Activated T-cell treated with anti-CD3 and anti-CD28 coated beads, Interleukin-2, amount 50 U/mL, for 24 hours (primary cell): ENCODE data around the gene IFT27.

ENCODE experiments used
- DNase-seq: peaks from one replicate; pipeline ENCODE4 v3.0.0-alpha.2; 2020
- H3K27ac Mint-ChIP-seq: 2 replicates; pipeline ENCODE4 v1.8.0; 2020; ENCODE audit warnings: mild to moderate bottlenecking, mixed read lengths
- H3K27me3 Mint-ChIP-seq: 2 replicates; pipeline ENCODE4 v1.8.0; 2020; ENCODE audit warnings: mixed read lengths
- H3K36me3 Mint-ChIP-seq: 2 replicates; pipeline ENCODE4 v1.8.0; 2020; ENCODE audit warnings: low read depth, mixed read lengths
- H3K4me1 Mint-ChIP-seq: 2 replicates; pipeline ENCODE4 v1.8.0; 2020; ENCODE audit warnings: low read depth, mixed read lengths
- H3K4me3 Mint-ChIP-seq: 2 replicates; pipeline ENCODE4 v1.8.0; 2020; ENCODE audit warnings: mild to moderate bottlenecking, moderate library complexity, mixed read lengths
- H3K9me3 Mint-ChIP-seq: 2 replicates; pipeline ENCODE4 v1.8.0; 2020; ENCODE audit warnings: mixed read lengths

IFT27 gene

GRCh38 chr22:36715647-36716046 lies 60.3 kb downstream of the IFT27 start:
- DNase-seq: no peak
- Mint-ChIP-seq H3K36me3 (no peaks in the 10 kb centered on the region), H3K27me3 (peaks cover 28% of the 10 kb centered on the region), H3K4me1 (no peaks in the 10 kb centered on the region), H3K27ac (no peak overlapping the region), H3K9me3 (no peaks in the 10 kb centered on the region), H3K4me3 (no peak overlapping the region)

- H3K27me3 Mint-ChIP-seq: peaks cover 29% of the 10 kb centered on the region
- no peak overlapping the region for H3K4me3 Mint-ChIP-seq
- H3K36me3 Mint-ChIP-seq: no peaks in the 10 kb centered on the region
- no peak overlapping the region for H3K27ac Mint-ChIP-seq
- H3K4me1 Mint-ChIP-seq: no peaks in the 10 kb centered on the region
- H3K9me3 Mint-ChIP-seq: no peaks in the 10 kb centered on the region
- DNase-seq: no peak
Measured at GRCh38 chr22:36714110-36714509, 61.8 kb downstream of the IFT27 start.

GRCh38 chr22:36713436-36713835 lies 62.5 kb downstream of the IFT27 start:
- no peak for DNase-seq
- no peaks in the 10 kb centered on the region for H3K36me3 Mint-ChIP-seq
- no peak overlapping the region for H3K4me3 Mint-ChIP-seq
- H3K9me3 Mint-ChIP-seq: no peaks in the 10 kb centered on the region
- H3K4me1 Mint-ChIP-seq: no peaks in the 10 kb centered on the region
- H3K27me3 Mint-ChIP-seq: peaks cover 32% of the 10 kb centered on the region
- H3K27ac Mint-ChIP-seq: no peak overlapping the region
